RWPE1 (cell line): Measurements from ENCODE around the gene CNTN4.
"Not testable (repeated sequence)": the region's sequence is repeated elsewhere in the genome, so short reads cannot be mapped to it uniquely, and the experiment has no call there.

Experiments used
- CTCF ChIA-PET: fragments of 350-600 bp; sonication (Branson Sonifier 250); formaldehyde crosslinking; extraction: SDS; loops from one replicate; lab custom pipeline; 2021; lab: Yijun Ruan, JAX
- POLR2A ChIA-PET: fragments of 400-600 bp; formaldehyde crosslinking; extraction: SDS; loops from one replicate; lab custom pipeline; 2020; ENCODE audit warnings: antibody characterized with exemption; ENCODE audit not compliant: low non-redundant PET; lab: Yijun Ruan, JAX
- DNase-seq: peaks from one replicate; pipeline ENCODE4 v3.0.0; 2012; ENCODE audit warnings: low spot score
- H3K27ac ChIP-seq: fragments of 450-650 bp; 2 replicates; pipeline ENCODE4 v1.5.1; 2017
- CTCF ChIP-seq: fragments of 450-650 bp; conservative IDR thresholded peaks from 2 replicates; pipeline ENCODE4 v1.5.1; 2017; ENCODE audit warnings: low read depth, mild to moderate bottlenecking

The CNTN4 gene

GRCh38 chr3:2793987-2794386 lies 695.3 kb downstream of the CNTN4 start:
- no peak overlapping the region for H3K27ac ChIP-seq
- ChIA-PET POLR2A (no interaction called here), CTCF (no interaction called here)
- DNase-seq, result no peak
- TF ChIP-seq CTCF, result no peak

GRCh38 chr3:2802429-2802828 lies 703.8 kb downstream of the CNTN4 start:
- CTCF ChIA-PET, result no interaction called here
- no peak overlapping the region for H3K27ac ChIP-seq
- TF ChIP-seq CTCF, result no peak
- POLR2A ChIA-PET, result no interaction called here
- DNase-seq, result no peak

- DNase-seq, result no peak
- no peak overlapping the region for H3K27ac ChIP-seq
- no peak for TF ChIP-seq CTCF
- ChIA-PET POLR2A (no interaction called here), CTCF (no interaction called here)
These were observed 708.8 kb downstream of the CNTN4 start for GRCh38 chr3:2807514-2807913.

GRCh38 chr3:2810723-2811122 lies 712.1 kb downstream of the CNTN4 start:
- no peak overlapping the region for H3K27ac ChIP-seq
- no peak for DNase-seq
- POLR2A ChIA-PET, result no interaction called here
- no peak for TF ChIP-seq CTCF
- CTCF ChIA-PET, result no interaction called here

GRCh38 chr3:2819571-2819970 lies 720.9 kb downstream of the CNTN4 start:
- no peak for DNase-seq
- ChIA-PET POLR2A (no interaction called here), CTCF (no interaction called here)
- H3K27ac ChIP-seq, result no peak overlapping the region
- no peak for TF ChIP-seq CTCF

GRCh38 chr3:2820982-2821381 lies 722.3 kb downstream of the CNTN4 start:
- DNase-seq, POLR2A ChIA-PET, CTCF ChIA-PET, H3K27ac ChIP-seq: not testable (repeated sequence)

- no peak for DNase-seq
- no peak for TF ChIP-seq CTCF
- H3K27ac ChIP-seq, result no peak overlapping the region
- ChIA-PET CTCF (no interaction called here), POLR2A (no interaction called here)
These were observed 723.9 kb downstream of the CNTN4 start for GRCh38 chr3:2822611-2823010.
